ENCODE data around the gene SCFD2. TPM values are rescaled to one million over a fixed set of nuclear protein-coding genes. Genes with fewer than 3 reads are reported as not detected.

Gene SCFD2
- total RNA-seq, 1 experiment from 2014 or later: 12.4 TPM

- Mint-ChIP-seq H3K27ac (no peak overlapping the region), H3K36me3 (no peaks in the 10 kb centered on the region), H3K27me3 (ENCODE audit: low read depth) (no peaks in the 10 kb centered on the region), H3K9me3 (no peaks in the 10 kb centered on the region), H3K4me1 (0 out of 2 replicates have a peak, but pooled peaks cover 2% of the 10 kb centered on the region), H3K4me3 (no peak overlapping the region)
- no peak for ATAC-seq
- ChIA-PET POLR2A (no interaction called here), CTCF (interaction anchor here (0.8 to 1.5 kb wide), 3 partner anchors 734 to 1038 kb away, joined by 3 to 6 read pairs (median 4); no protein-coding TSS in a partner anchor)
- TF ChIP-seq ETV6 (CRISPR knock-in tag; IDR thresholded peaks at IDR 0.05) (no peak), KAT7 (CRISPR knock-in tag; IDR thresholded peaks at IDR 0.05; ENCODE audit: borderline replicate concordance) (no peak), AR (CRISPR knock-in tag; IDR thresholded peaks at IDR 0.05) (no peak), ELF4 (CRISPR knock-in tag; IDR thresholded peaks at IDR 0.05; ENCODE audit: low read depth) (no peak), MXD4 (CRISPR knock-in tag; IDR thresholded peaks at IDR 0.05; ENCODE audit: borderline replicate concordance) (no peak), NR3C1 (CRISPR knock-in tag; conservative IDR thresholded peaks at IDR 0.05; ENCODE audit: low read depth) (no peak), USF2 (CRISPR knock-in tag; IDR thresholded peaks at IDR 0.05) (no peak), GRHL2 (CRISPR knock-in tag; IDR thresholded peaks at IDR 0.05; ENCODE audit: insufficient replicate concordance, severe bottlenecking) (no peak), MYBL2 (CRISPR knock-in tag; IDR thresholded peaks at IDR 0.05) (no peak), ZNF317 (CRISPR knock-in tag; IDR thresholded peaks at IDR 0.05; ENCODE audit: borderline replicate concordance, low read depth) (no peak), ZNF425 (CRISPR knock-in tag; conservative IDR thresholded peaks at IDR 0.05) (no peak), ATF3 (CRISPR knock-in tag; conservative IDR thresholded peaks at IDR 0.05) (no peak), JUN (CRISPR knock-in tag; IDR thresholded peaks at IDR 0.05) (no peak), E2F5 (CRISPR knock-in tag; IDR thresholded peaks at IDR 0.05) (no peak), CREB1 (CRISPR knock-in tag; IDR thresholded peaks at IDR 0.05) (no peak), ZBTB21 (CRISPR knock-in tag; IDR thresholded peaks at IDR 0.05; ENCODE audit: borderline replicate concordance) (no peak), ATF1 (CRISPR knock-in tag; IDR thresholded peaks at IDR 0.05) (no peak), ZSCAN18 (CRISPR knock-in tag; IDR thresholded peaks at IDR 0.05) (no peak)
- no peak for DNase-seq (ENCODE audit: low spot score)
Observed at GRCh38 chr4:53195815-53196661, 169.8 kb downstream of the SCFD2 start.

All from WTC11 (cell line).